Measurements from ENCODE around the gene DENND1B. TPM values are rescaled to one million over a fixed set of nuclear protein-coding genes. Genes with fewer than 3 reads are reported as not detected.

The DENND1B gene
- total and polyA plus RNA-seq, 9 of the 15 experiments (the other 6 are each of a cell fraction or from before 2014, with no cell fraction given), result 2.1 to 12.1 (median 7.5) TPM

DNA sequence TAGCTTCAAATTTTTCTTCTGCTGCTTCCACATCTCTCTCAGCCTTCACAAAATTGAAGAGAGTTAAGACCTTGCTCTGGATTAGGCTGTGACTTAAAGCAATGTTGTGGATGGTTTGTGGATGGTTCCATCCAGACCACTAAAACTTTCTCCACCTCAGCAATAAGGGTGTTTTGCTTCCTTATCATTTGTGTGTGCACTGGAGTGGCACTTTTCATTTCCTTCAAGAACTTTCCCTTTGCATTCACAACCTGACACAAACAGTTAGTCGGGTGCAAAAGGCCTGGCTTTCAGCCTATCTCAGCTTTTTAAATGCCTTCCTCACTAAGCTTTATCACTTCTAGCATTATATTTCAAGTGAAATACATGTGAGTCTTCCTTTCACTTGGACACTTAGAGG is 30.3 kb downstream of the DENND1B start:
- ATAC-seq (no peak; the same call in 2 of the 3 replicates), FAIRE-seq (no peak), DNase-seq (ENCODE audit: extremely low read depth in 1 of 4, low spot score in 3 of 4) (no peak)
- intact Hi-C loops (cut with micrococcal nuclease) (no loop called here), in situ Hi-C loops (cut with MboI) (no loop called here)
- H3K4me3 ChIP-seq, result no peak overlapping the region
- no peaks in the 10 kb centered on the region for H3K27me3 ChIP-seq (ENCODE audit: control insufficient read depth in 2 of 2, insufficient read depth in 2 of 2, low read length in 2 of 2)
- 8% methylated on average over 1 of the region's 1 CpG for WGBS (ENCODE audit: insufficient coverage, low coverage, missing lambda C conversion rate)
- no peaks in the 10 kb centered on the region for H4K20me1 ChIP-seq (replicated peaks; ENCODE audit: control insufficient read depth, insufficient read depth, low read length)
- BruUV-seq (replicated peaks), result no TSS peak
- ChIA-PET POLR2A (no interaction called here), CTCF (ENCODE audit: low intra/inter-chr PET ratio) (no interaction called here)
- no peak overlapping the region for H3K27ac ChIP-seq (ENCODE audit: extremely low read depth, low read depth, low read length)
- H3K79me2 ChIP-seq (ENCODE audit: control insufficient read depth, insufficient read depth, low read length), result peaks cover 10% of the 10 kb centered on the region; the same call in 1 of the 3 replicates
- H3K36me3 ChIP-seq (ENCODE audit: control insufficient read depth, insufficient read depth, low read length), result no peaks in the 10 kb centered on the region
- no peak overlapping the region for H3K4me2 ChIP-seq (ENCODE audit: insufficient read depth, low read length)
- no peak overlapping the region for H3K9ac ChIP-seq (ENCODE audit: insufficient read depth in 1 of 2, low read depth in 2 of 2, low read length in 2 of 2)
- no peak overlapping the region for H2AFZ ChIP-seq (ENCODE audit: low read depth, low read length)
- peaks cover 0 to 13% of the 10 kb centered on the region in 2 experiments; a peak in 3 of 5 replicates for H3K4me1 ChIP-seq (replicated peaks in 1 of 2; ENCODE audit: control insufficient read depth in 2 of 2, insufficient read depth in 2 of 2, low read length in 2 of 2)
- TF ChIP-seq MECOM (CRISPR knock-in tag; IDR thresholded peaks at IDR 0.05) (no peak), ZFP30 (CRISPR knock-in tag; IDR thresholded peaks at IDR 0.05; ENCODE audit: borderline replicate concordance) (no peak), NONO (IDR thresholded peaks at IDR 0.05; ENCODE audit: low read depth in 2 of 2, low read length in 1 of 2) (no peak)
- TF ChIP-seq, protein P1, sequence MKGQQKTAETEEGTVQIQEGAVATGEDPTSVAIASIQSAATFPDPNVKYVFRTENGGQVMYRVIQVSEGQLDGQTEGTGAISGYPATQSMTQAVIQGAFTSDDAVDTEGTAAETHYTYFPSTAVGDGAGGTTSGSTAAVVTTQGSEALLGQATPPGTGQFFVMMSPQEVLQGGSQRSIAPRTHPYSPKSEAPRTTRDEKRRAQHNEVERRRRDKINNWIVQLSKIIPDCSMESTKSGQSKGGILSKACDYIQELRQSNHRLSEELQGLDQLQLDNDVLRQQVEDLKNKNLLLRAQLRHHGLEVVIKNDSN (CRISPR knock-in tag; IDR thresholded peaks at IDR 0.05), result no peak
- TF ChIP-seq, protein P2, sequence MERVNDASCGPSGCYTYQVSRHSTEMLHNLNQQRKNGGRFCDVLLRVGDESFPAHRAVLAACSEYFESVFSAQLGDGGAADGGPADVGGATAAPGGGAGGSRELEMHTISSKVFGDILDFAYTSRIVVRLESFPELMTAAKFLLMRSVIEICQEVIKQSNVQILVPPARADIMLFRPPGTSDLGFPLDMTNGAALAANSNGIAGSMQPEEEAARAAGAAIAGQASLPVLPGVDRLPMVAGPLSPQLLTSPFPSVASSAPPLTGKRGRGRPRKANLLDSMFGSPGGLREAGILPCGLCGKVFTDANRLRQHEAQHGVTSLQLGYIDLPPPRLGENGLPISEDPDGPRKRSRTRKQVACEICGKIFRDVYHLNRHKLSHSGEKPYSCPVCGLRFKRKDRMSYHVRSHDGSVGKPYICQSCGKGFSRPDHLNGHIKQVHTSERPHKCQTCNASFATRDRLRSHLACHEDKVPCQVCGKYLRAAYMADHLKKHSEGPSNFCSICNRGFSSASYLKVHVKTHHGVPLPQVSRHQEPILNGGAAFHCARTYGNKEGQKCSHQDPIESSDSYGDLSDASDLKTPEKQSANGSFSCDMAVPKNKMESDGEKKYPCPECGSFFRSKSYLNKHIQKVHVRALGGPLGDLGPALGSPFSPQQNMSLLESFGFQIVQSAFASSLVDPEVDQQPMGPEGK (CRISPR knock-in tag; IDR thresholded peaks at IDR 0.05; ENCODE audit: borderline replicate concordance), result no peak
- H3K9me3 ChIP-seq (replicated peaks; ENCODE audit: control insufficient read depth, insufficient read depth, low read depth, low read length), result no peaks in the 10 kb centered on the region
- H3K9me1 ChIP-seq (ENCODE audit: control insufficient read depth, insufficient read depth, low read length), result no peaks in the 10 kb centered on the region
